Measurements from ENCODE around the gene EHBP1L1. TPM values are rescaled to one million over a fixed set of nuclear protein-coding genes. Genes with fewer than 3 reads are reported as not detected.
A peak's percentile ranks its signal among the peaks of the same experiment; 100 is the strongest.

The EHBP1L1 gene
- total and polyA plus RNA-seq, 4 donors, result 1.1 to 120 (median 10.0) TPM

GRCh38 chr11:65565624-65566453 is 10.0 kb upstream of the EHBP1L1 start (continued):
- TF ChIP-seq CTCF (IDR thresholded peaks at IDR 0.05; ENCODE audit: low read depth, low read length, missing input control) (no peak), ATF3 (IDR thresholded peaks at IDR 0.05) (no peak), FOXA2 (IDR thresholded peaks at IDR 0.05) (no peak), JUND (IDR thresholded peaks at IDR 0.05) (no peak), EGR1 (IDR thresholded peaks at IDR 0.05; ENCODE audit: low read depth in 2 of 2) (no peak), ZBTB33 (IDR thresholded peaks at IDR 0.05) (no peak), TAF1 (conservative IDR thresholded peaks at IDR 0.05) (no peak), HNF4G (IDR thresholded peaks at IDR 0.05) (no peak), NR2F2 (IDR thresholded peaks at IDR 0.05) (no peak)

GRCh38 chr11:65569164-65569972 is 6.5 kb upstream of the EHBP1L1 start:
- peaks cover 13 to 47% (median 42%) of the 10 kb centered on the region in 4 donors for H3K4me1 ChIP-seq (ENCODE audit: control insufficient read depth in 4 of 4, insufficient read depth in 4 of 4, low read length in 3 of 4)
- no peak for TF ChIP-seq HNF4A (conservative IDR thresholded peaks at IDR 0.05)
- TF ChIP-seq REST (IDR thresholded peaks at IDR 0.05), result peak; percentile 9
- no peak for DNase-seq (ENCODE audit: low spot score)
- H3K36me3 ChIP-seq (ENCODE audit: control insufficient read depth in 4 of 4, insufficient read depth in 3 of 4, low read depth in 1 of 4, low read length in 3 of 4), result peaks cover 0 to 6% (median 1%) of the 10 kb centered on the region in 4 donors
- H3K9ac ChIP-seq (ENCODE audit: low read depth in 1 of 2, low read length in 2 of 2), result peak overlapping the region; percentile 82 to 88
- H3K4me3 ChIP-seq (ENCODE audit: low read depth in 1 of 3, low read length in 3 of 3), result peak overlapping the region; percentile 81 to 93 (median 92)
- no peaks in the 10 kb centered on the region for H3K27me3 ChIP-seq (ENCODE audit: control insufficient read depth in 4 of 4, insufficient read depth in 4 of 4, low read length in 3 of 4)
- peak overlapping the region; percentile 94 for H3K27ac ChIP-seq (ENCODE audit: low read depth in 1 of 2, low read length in 2 of 2)
- WGBS, result 8% methylated on average over 28 of the region's 28 CpGs
- no peaks in the 10 kb centered on the region for H3K9me3 ChIP-seq (ENCODE audit: control insufficient read depth in 4 of 4, low read length in 3 of 4)

Measured in liver (tissue), 9 donors.